Superior temporal gyrus (tissue), 1 donor: ENCODE results near the gene LXN.

ENCODE experiments used
- DNase-seq: peaks from one replicate; pipeline ENCODE4 v3.0.0-alpha.2; 2016; ENCODE audit errors: extremely low spot score

LXN gene

DNA sequence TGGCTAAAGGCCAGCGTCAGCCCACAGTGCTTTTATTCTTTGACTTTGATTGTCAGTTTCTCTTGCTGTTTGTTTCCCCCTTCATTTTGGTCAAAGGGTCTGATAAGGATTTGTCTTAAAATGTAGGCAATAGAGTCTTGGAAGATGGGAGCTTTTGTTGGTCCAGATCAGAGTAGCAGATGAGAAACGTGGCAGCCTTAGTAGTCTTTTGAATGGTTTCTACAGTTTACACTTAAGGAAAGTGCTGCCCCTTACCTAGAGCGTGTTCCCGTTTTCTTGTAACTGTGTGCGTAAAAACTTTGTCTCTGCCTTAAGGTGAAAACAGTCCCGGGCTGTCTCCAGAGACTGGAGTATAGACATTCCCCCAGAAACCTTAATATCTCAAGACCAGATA is 630 bp downstream of the LXN start:
- DNase-seq = no peak

DNA sequence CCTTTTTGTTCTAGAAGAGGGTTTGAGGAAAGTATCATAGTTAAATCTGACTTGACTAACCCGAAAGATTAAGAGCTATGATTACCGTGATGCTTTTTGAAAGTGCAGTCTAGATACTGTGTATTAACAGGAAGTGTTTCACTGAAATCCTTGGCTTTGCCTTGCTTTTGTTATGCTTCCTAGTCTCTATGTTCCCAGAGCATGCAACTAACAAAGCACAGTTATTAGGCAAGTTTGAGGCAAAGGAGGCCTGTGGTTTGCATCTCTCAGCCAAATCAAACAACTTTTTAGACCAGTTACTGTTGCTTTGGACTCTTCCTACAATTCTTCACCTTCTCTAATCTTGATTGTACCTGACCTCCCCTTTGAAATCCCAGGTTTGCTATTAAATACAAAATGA is 3.9 kb downstream of the LXN start:
- no peak for DNase-seq

DNA sequence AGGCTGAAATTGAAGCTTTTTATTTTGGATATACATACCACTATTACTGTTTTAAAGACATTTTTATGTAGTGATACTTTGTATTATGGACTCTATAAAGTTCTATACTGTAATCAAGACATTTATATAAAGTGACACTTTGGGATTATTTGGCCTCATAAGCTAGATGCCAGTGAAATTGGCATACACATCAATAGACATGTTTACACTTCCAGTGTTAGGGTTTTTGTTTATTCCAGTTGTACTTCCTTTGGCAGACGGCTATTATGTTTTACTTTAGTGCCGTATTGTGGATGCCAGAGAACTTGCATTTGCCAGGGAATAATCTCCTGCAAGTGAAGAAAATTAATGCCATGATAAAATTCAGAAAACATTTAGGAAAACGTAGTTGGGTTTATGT is 6.0 kb downstream of the LXN start:
- DNase-seq = no peak

DNA sequence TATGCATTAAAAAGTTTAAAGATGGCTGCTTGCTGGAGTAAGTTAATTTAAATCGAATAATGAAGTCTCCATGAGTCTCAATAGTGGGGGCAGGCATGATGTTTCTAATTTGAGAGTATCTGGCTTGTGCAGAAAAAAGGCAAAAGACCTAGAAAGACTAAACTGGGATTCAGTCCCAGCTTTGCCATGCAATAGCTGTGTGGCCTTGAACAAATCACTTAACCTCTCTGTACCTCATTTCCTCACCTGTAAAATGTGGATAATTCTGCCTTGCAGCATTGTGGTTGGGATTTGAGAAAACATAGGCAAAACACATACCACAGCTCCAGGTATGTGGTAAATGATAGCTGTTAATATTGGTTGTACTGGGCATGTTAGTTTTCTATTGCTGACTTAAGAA is 8.6 kb downstream of the LXN start:
- DNase-seq = no peak

DNA sequence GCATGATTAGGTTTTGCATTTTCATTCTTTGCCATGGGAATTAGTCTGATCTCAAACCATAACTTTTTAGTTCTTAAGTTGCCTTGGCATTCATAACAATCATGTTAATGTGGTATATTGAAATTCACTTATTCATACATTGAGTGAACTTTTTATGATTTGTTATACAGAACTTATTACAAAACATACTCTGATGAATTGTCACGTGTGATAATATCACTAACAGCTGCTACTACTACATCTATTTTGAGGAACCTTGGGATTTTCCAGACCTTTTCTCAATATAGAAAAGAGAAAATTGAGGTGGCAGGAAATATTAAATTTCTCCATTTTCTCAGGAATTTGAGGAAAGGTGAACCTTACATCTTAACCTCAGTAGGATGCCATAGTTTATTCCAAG is 9.2 kb downstream of the LXN start:
- no peak for DNase-seq

DNA sequence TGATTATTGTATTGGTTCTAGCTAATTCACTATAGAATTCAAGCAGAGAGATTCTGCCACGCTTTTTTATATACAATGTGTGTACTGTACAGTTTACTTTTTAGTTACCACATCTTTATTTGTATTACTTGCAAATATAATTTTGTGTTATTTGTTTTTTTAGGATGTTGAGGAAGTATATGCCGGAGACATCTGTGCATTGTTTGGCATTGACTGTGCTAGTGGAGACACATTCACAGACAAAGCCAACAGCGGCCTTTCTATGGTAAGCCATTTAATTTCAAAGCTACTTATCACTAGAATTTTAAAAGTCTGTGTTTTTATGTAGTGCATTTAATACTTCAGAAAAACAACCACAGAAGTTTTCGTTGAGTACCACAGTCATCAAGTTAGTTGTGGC is 11.7 kb downstream of the LXN start:
- no peak for DNase-seq

DNA sequence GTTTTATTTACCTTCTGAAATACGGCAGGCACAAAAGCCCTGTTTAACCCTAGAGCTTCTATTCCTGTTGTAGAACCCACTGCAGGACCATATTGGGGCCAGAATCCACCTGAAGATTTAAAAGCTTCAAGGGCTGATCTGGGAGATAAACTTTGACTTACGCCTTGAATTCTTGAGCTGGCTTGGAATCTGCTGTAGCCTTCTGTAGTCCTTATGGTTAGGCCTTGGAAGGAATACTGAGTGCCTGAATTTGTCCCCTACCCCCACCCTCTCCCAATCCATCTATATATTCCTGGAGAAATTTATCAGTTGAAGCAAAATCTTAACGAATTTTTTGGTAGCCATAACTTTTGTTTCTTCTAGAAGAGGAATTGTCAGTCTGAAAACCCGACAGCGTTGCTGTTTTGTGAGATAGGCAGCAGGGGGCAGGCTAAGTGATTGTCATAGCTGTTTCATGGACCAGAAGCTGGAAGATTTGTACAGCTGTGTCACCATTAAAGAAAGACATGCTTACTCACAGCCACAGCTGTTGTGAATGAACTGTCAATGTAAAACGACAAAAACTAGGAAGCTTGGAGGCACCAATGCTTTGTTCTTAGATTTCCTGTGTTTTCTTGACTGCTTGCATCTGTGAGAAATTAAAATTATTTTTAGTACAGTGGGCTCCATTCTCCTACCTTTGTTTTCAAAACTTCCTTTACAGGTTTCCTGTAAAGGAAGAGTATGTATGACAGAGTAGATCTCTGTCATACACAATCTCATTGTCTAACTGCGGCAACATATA is 12.8 kb downstream of the LXN start:
- DNase-seq = peak; percentile 81

DNA sequence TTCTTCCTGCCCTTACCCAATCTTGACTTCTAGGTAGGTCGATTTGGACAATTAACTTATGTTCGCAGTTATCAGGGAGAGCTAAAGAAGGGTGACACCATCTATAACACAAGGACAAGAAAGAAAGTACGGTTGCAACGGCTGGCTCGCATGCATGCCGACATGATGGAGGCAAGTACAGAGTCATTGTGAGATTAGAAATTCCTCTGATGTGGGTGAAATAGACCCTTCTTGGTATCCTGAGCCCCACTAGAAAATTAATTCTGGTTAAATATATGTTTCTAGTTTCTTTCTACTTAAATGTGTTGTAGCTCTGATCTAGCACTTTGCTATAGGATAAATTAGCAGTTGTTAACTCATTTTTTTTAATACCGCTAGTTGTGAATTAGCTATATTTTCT is 13.6 kb downstream of the LXN start:
- no peak for DNase-seq

DNA sequence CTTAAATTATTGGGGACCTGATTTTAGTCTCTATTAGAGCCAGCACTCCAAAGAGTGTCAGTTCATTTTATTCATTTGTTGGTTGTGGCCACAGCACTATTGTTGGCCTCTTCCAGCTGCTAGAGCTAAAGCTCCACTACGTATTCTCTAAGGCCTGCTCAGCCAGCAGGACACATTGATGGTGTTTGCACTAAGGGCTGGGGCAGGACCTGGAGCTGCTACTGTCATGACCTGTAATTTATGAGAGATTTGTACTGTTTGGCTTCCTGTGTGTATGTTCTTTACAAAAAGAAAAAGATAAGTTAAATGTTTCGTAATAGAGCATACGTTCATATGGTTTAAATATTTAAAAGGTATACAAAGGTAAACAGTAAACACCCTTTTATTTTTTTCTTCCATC is 20.0 kb downstream of the LXN start:
- no peak for DNase-seq

DNA sequence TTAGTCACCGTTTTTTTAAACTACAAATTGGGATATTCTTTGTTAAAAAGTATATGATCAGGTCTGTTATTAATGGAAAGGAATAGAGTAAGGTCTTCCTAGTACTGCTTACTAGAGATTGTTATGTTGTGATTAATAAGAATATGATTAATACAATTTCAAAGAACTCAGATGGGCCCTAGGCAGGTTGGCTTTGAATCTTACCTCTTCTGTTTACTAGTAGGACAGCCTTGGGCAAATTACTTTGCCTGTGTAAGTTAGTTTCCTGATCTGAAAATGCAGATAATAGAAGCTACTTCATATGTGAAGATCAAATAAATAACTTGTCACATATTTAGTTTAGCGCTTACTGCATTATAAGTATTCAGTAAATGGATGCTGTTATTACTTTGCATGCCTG is 21.3 kb downstream of the LXN start:
- DNase-seq = no peak

DNA sequence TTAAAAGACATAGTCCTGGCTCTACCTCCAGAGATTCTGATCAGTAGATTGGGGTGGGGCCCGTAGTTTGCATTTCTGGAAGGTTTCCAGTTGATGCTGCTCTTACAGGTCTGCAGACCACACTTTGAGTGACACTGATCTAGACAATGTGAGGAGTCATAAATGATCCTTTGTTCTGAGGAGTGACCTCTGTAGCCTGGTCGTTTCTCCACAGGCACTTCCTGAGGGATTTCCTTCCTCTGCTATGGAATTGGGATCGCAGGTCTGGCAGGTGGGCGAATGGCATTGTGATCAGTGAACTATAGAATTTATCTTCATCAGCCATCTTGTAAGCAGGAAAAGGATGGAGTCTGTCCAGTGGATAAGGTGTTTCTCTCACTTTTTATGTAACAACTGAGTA is 22.7 kb downstream of the LXN start:
- DNase-seq = no peak

DNA sequence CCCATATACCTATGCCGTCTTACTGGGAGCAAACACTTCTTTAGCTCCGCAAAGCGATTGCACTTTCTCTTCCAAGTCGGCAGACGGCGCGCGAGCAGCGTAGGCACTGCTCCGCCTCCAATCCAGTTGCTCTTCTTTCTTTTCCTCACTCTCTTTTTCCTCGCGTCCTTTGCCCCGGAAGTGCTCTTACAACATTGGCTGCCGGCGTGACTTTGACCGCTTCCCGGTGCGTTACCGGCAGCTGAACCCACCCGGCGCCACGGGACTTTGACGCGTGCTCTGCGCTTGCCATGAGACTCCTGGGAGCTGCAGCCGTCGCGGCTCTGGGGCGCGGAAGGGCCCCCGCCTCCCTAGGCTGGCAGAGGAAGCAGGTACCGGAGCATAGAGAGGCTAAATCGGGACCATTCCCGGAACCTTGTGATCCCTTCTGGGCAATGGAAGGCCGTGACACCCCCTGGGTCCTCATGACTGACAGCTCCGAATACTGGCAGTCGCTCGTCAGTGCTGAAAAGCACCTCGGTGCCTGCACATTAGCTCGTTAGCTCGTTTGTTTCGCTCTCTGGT is 28.0 kb downstream of the LXN start, which contains the start of gene GFM1:
TSS of gene GFM1 (plus strand) at position 183 of the 564 bp plus-strand sequence. CDS start at position 291, 108 bp downstream.
- peak; percentile 99 for DNase-seq

DNA sequence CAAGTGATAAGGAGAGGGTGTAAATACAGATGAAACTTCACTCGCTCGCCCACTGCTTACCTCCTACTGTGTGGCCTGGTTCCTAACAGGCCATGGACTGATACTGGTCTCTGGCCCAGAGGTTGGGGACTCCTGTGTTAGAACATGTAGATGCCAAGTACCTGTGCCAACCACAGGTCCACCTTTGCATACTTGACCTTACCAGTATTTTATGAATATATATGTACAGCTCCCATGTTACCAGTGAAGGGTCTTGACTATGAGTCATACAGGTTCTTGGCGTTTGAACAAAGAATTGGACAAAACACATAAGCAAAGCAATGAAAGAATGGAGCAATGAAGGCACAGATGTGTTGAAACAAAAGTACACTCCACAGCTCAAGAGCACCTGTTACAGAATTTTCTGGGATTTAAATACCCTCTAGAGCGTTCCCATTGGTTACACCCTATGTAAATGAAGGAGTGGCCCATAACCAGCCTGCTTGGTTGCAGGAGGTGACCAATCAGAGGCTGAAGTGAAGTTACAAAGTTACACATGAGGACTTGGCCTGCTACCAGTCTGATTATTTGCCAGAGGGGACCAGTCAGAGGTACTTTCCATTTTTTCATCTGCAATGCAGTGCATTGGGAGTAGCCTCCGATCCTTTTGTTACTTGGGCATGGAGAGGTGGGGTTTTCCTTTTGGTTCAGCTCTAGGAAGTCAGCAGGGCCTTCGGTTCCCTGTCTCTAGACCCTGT is 29.8 kb downstream of the LXN start:
- DNase-seq = no peak

DNA sequence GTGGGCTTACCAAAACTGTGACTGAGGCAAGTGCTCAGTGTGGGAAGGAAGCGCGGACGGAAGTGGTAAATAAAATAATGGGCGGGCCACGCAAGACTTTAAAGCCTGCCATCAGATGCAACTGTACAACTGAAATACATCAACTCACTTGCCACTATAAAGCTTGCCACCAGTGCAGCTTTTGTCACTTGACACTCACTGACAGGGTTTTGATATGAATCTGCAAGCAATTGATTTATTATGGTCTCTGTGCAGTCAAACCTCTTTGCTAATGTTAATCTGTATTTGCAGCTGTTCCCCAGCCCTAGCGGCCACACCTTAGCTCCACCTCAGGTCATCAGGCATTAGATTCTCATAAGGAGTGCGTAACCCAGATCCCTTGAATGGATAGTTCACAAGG is 30.4 kb downstream of the LXN start:
- no peak for DNase-seq

DNA sequence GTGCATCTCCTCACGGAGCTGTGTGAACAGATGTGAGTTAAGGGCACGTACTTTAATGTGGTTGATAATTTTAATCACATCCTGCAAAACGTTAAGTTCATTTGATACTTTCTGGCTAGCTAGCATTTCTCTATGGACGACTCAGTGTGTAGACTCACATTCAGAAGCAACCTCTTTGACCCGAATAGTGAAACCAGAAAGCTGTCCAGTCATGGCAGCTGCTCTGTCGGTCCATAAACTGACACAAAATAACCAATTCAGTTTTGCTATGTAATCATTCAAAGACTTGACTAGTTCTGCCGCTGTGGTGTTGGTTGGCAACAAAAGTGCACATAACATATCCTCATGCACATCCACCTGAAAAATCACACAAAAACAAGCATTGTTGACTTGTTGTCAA is 31.8 kb downstream of the LXN start:
- no peak for DNase-seq

DNA sequence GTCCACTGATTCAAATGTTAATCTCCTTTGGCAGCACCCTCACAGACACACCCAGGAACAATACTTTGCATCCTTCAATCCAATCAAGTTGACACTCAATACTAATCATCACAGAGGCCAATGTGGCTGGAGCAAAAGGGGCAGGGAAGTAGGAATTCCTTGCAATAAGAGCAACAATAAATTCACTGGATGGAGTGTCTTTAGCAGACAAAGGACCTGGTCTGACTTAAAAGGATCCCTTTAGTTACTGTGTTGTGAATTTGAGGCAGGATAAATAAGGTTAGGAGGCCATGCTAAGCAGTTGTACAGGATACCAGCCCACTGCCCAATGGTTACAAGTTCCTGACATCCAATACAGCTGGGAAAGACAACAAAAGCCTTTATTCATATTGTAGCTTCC is 40.5 kb downstream of the LXN start:
- no peak for DNase-seq

DNA sequence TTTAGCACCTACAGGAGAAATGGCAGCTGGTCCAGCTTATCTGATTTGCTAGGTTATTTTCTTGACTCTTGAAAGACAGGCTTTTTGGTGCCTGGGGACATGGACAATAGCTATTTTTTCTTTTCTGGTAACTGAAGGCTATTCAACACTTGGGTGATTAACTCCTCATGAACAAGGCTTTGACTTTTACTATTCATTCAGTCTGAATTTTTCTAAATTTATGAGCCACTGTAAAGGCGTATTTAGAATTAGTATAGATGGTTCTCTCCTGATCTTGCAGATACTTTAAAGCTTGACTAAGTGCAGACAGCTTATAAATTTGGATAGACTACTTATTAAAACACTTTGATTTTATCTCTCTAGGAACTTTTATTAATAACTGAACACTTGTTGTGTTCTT is 46.6 kb downstream of the LXN start:
- DNase-seq = no peak

DNA sequence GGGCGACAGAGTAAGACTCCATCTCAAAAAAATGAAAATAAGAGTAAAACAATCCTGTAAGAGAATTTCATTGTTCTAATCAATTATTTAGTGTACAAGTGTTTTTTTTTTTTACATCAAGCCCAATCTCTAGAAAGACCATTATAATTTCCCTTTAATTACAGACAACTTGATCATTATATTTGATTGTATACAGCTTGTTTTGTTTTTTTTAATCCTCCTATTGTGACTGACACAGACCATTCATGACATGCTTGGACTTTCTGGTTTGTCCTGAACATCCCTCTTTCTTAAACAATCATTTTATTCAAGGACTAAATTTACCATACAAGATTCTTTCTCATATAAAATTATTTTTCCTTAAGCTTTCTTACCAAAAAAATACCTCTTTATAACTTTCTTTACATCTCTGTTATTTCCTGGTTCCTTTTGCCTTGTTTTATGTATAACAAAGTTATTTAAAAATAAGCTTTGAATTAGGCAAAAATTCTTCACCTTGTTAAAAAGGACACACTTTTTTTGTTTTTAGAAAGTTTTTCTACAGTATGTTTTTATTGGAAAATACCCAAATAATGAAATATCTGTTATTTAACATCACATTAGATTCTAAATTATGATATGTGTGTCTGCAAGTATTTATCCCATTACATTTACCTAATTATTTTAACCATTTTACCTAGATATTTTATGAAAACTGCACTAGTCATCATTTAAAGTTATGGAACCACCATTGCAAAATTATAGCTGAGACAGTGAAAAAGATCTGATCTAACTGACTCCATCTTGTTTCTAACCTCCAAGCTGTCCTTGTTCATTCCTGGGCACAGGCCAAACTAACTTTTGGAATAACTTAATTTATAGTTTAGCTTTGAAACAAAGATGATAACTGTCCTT is 54.2 kb downstream of the LXN start:
- DNase-seq = no peak
